ENCODE results near the gene ZNF579.

The ZNF579 gene

GRCh38 chr19:55528030-55528803, 52.4 kb downstream of the ZNF579 start:
- TF ChIP-seq CTCF (IDR thresholded peaks at IDR 0.05; ENCODE audit: low read depth, low read length) = no peak
- H3K4me3 ChIP-seq (replicated peaks in 1 of 2; ENCODE audit: low read depth in 2 of 2, low read length in 2 of 2) = no peak overlapping the region
- no peak for DNase-seq (ENCODE audit: low read depth in 2 of 2)

GRCh38 chr19:55527197-55528029, 53.2 kb downstream of the ZNF579 start:
- no peak for TF ChIP-seq CTCF (IDR thresholded peaks at IDR 0.05; ENCODE audit: low read depth, low read length)
- no peak for DNase-seq (ENCODE audit: low read depth in 2 of 2)
- no peak overlapping the region for H3K4me3 ChIP-seq (replicated peaks in 1 of 2; ENCODE audit: low read depth in 2 of 2, low read length in 2 of 2)

Measured in cardiac fibroblast (primary cell).